A549 (cell line): ENCODE results near the gene PCBP4. TPM values are rescaled to one million over a fixed set of nuclear protein-coding genes. Genes with fewer than 3 reads are reported as not detected.

ENCODE experiments used
- polyA plus RNA-seq, 4 experiments: library from polyadenylated mRNA; depleted of rRNA in 3 of 4; stranded (reverse); fragments of >200 nt; fragmentation: RNase III in 1 of 4; extraction: RNeasy Plus Mini Kit Qiagen cat#74134 plus additional on column Dnase treatment in 1 of 4; gene quantifications; 2 replicates in 3 of 4; 3 replicates in 1 of 4; pipeline ENCODE4 v1.2.3, GENCODE V29; 2011 to 2017
- small RNA-seq, 6 experiments: library from RNA; depleted of rRNA; stranded (forward); fragments of <200 nt; gene quantifications; one replicate each; pipeline ENCODE3, GENCODE V24; 2012

Gene PCBP4
- polyA plus RNA-seq, 2 of the 4 experiments (the other 2 are of a cell fraction), result 8.6 to 10.9 TPM

Small RNA genes lying within 50 kb of the gene (small RNA-seq; reads per million reads assigned to genes)
- gene AC115284.1, result 0 reads per million in 6 experiments

Other genes starting within 250 kb of the PCBP4 start
- not detected in 2 replicates for gene IQCF6, start 188.2 kb downstream of the PCBP4 start, polyA plus RNA-seq (2011; rRNA removed)
- gene IQCF6, start 188.2 kb downstream of the PCBP4 start, polyA plus RNA-seq (2017; fragmentation: RNase III; extraction: RNeasy Plus Mini Kit Qiagen cat#74134 plus additional on column Dnase treatment), result not detected in 3 replicates
- not detected in 2 replicates for gene IQCF2, start 105.8 kb downstream of the PCBP4 start, polyA plus RNA-seq (2011; rRNA removed)
- gene IQCF2, start 105.8 kb downstream of the PCBP4 start, polyA plus RNA-seq (2017; fragmentation: RNase III; extraction: RNeasy Plus Mini Kit Qiagen cat#74134 plus additional on column Dnase treatment), result not detected in 3 replicates
- gene IQCF5, start 91.9 kb downstream of the PCBP4 start, polyA plus RNA-seq (2011; rRNA removed), result not detected in 2 replicates
- not detected in 3 replicates for gene IQCF5, start 91.9 kb downstream of the PCBP4 start, polyA plus RNA-seq (2017; fragmentation: RNase III; extraction: RNeasy Plus Mini Kit Qiagen cat#74134 plus additional on column Dnase treatment)
- gene IQCF1, start 64.1 kb downstream of the PCBP4 start, polyA plus RNA-seq (2011; rRNA removed), result not detected in 2 replicates
- gene IQCF1, start 64.1 kb downstream of the PCBP4 start, polyA plus RNA-seq (2017; fragmentation: RNase III; extraction: RNeasy Plus Mini Kit Qiagen cat#74134 plus additional on column Dnase treatment), result not detected in 3 replicates
- 17.0 TPM in 2 replicates for gene RRP9, start 25.6 kb downstream of the PCBP4 start, polyA plus RNA-seq (2011; rRNA removed)
- gene RRP9, start 25.6 kb downstream of the PCBP4 start, polyA plus RNA-seq (2017; fragmentation: RNase III; extraction: RNeasy Plus Mini Kit Qiagen cat#74134 plus additional on column Dnase treatment), result 31.3 to 35.1 TPM (median 34.3 TPM) in 3 replicates
- 7.6 and 7.8 TPM in 2 replicates for gene PARP3, start 25.1 kb downstream of the PCBP4 start, polyA plus RNA-seq (2011; rRNA removed)
- gene PARP3, start 25.1 kb downstream of the PCBP4 start, polyA plus RNA-seq (2017; fragmentation: RNase III; extraction: RNeasy Plus Mini Kit Qiagen cat#74134 plus additional on column Dnase treatment), result 10.8 to 14.0 TPM (median 11.0 TPM) in 3 replicates
- gene GPR62, start 12.1 kb downstream of the PCBP4 start, polyA plus RNA-seq (2011; rRNA removed), result not detected in 2 replicates
- gene GPR62, start 12.1 kb downstream of the PCBP4 start, polyA plus RNA-seq (2017; fragmentation: RNase III; extraction: RNeasy Plus Mini Kit Qiagen cat#74134 plus additional on column Dnase treatment), result 0.05 TPM in 1 of 3 replicates, not detected in the others
- gene ABHD14B, start 6.6 kb upstream of the PCBP4 start, polyA plus RNA-seq (2011; rRNA removed), result 37.9 and 39.7 TPM in 2 replicates
- 23.2 to 27.2 TPM (median 23.5 TPM) in 3 replicates for gene ABHD14B, start 6.6 kb upstream of the PCBP4 start, polyA plus RNA-seq (2017; fragmentation: RNase III; extraction: RNeasy Plus Mini Kit Qiagen cat#74134 plus additional on column Dnase treatment)
- gene ABHD14A, start 7.6 kb upstream of the PCBP4 start, polyA plus RNA-seq (2011; rRNA removed), result 6.3 and 7.5 TPM in 2 replicates
- gene ABHD14A, start 7.6 kb upstream of the PCBP4 start, polyA plus RNA-seq (2017; fragmentation: RNase III; extraction: RNeasy Plus Mini Kit Qiagen cat#74134 plus additional on column Dnase treatment), result 9.1 to 9.5 TPM (median 9.5 TPM) in 3 replicates
- gene ACY1, start 16.1 kb upstream of the PCBP4 start, polyA plus RNA-seq (2011; rRNA removed), result 21.1 and 25.1 TPM in 2 replicates
- 19.9 to 21.4 TPM (median 20.7 TPM) in 3 replicates for gene ACY1, start 16.1 kb upstream of the PCBP4 start, polyA plus RNA-seq (2017; fragmentation: RNase III; extraction: RNeasy Plus Mini Kit Qiagen cat#74134 plus additional on column Dnase treatment)
- gene RPL29, start 28.4 kb upstream of the PCBP4 start, polyA plus RNA-seq (2011; rRNA removed), result 808 and 909 TPM in 2 replicates
- 1,098 to 1,170 TPM (median 1,152 TPM) in 3 replicates for gene RPL29, start 28.4 kb upstream of the PCBP4 start, polyA plus RNA-seq (2017; fragmentation: RNase III; extraction: RNeasy Plus Mini Kit Qiagen cat#74134 plus additional on column Dnase treatment)
- 3.9 and 4.4 TPM in 2 replicates for gene DUSP7, start 89.1 kb upstream of the PCBP4 start, polyA plus RNA-seq (2011; rRNA removed)
- 4.8 TPM in 3 replicates for gene DUSP7, start 89.1 kb upstream of the PCBP4 start, polyA plus RNA-seq (2017; fragmentation: RNase III; extraction: RNeasy Plus Mini Kit Qiagen cat#74134 plus additional on column Dnase treatment)
- 9.4 and 9.8 TPM in 2 replicates for gene POC1A, start 187.0 kb upstream of the PCBP4 start, polyA plus RNA-seq (2011; rRNA removed)
- 13.8 to 14.9 TPM (median 14.1 TPM) in 3 replicates for gene POC1A, start 187.0 kb upstream of the PCBP4 start, polyA plus RNA-seq (2017; fragmentation: RNase III; extraction: RNeasy Plus Mini Kit Qiagen cat#74134 plus additional on column Dnase treatment)
- 59.7 and 63.7 TPM in 2 replicates for gene ALAS1, start 230.7 kb upstream of the PCBP4 start, polyA plus RNA-seq (2011; rRNA removed)
- gene ALAS1, start 230.7 kb upstream of the PCBP4 start, polyA plus RNA-seq (2017; fragmentation: RNase III; extraction: RNeasy Plus Mini Kit Qiagen cat#74134 plus additional on column Dnase treatment), result 50.5 to 56.8 TPM (median 53.9 TPM) in 3 replicates